Prostate gland (tissue), 2 donors: ENCODE data around the gene FHL1. TPM values are rescaled to one million over a fixed set of nuclear protein-coding genes. Genes with fewer than 3 reads are reported as not detected.

Experiments used
- DNase-seq: peaks from one replicate; pipeline ENCODE4 v3.0.0-alpha.2; 2019; ENCODE audit warnings: low spot score
- H3K27ac ChIP-seq, 2 donors: fragments of 200-600 bp; sonication (generic); 2 replicates each; pipeline ENCODE4 v1.5.1; 2017 to 2019
- H3K27me3 ChIP-seq: fragments of 200-600 bp; sonication (generic); replicated peaks from 2 replicates; pipeline ENCODE4 v1.5.1; 2019; ENCODE audit not compliant: insufficient read depth
- H3K36me3 ChIP-seq, 2 donors: fragments of 200-600 bp; sonication (generic); 1 replicate in 1 of 2; 2 replicates in 1 of 2; pipeline versions ENCODE4 v1.5.1 to v1.8.1; 2017 to 2019
- H3K4me1 ChIP-seq: fragments of 200-600 bp; sonication (generic); replicated peaks from 2 replicates; pipeline ENCODE4 v1.5.1; 2019
- H3K4me3 ChIP-seq, 2 donors: fragments of 200-600 bp; sonication (generic); 2 replicates each; pipeline ENCODE4 v1.5.1; 2017 to 2019
- H3K9me3 ChIP-seq: fragments of 200-600 bp; sonication (generic); 2 replicates; pipeline ENCODE4 v1.5.1; 2017
- POLR2A ChIP-seq: fragments of 450-650 bp; IDR thresholded peaks from one replicate; pipeline ENCODE4 v1.6.1; 2016; ENCODE audit warnings: antibody characterized with exemption, mild to moderate bottlenecking
- POLR2AphosphoS5 ChIP-seq: sonication (generic); formaldehyde crosslinking; IDR thresholded peaks from one replicate; pipeline ENCODE4 v1.6.1; 2017; ENCODE audit warnings: antibody characterized with exemption
- WGBS: methylation state at CpG from one replicate; pipeline ENCODE4 v1.1.5; 2018; 5-methylcytosine and 5-hydroxymethylcytosine counted together
- intact Hi-C: fragments of 100-400 bp; cut with DNase I; formaldehyde crosslinking; loops from one replicate; pipeline ENCODE4 v1.14.2; 2022
- total RNA-seq, 2 donors: library from RNA; depleted of rRNA; stranded (reverse); fragments of >200 nt; gene quantifications; one replicate each; pipeline ENCODE4 v1.1.0, GENCODE V29; 2016
- TF ChIP-seq, protein P1 (sequence below), 4 experiments: fragments of 200-600 bp in 2 of 4; fragments of 450-650 bp in 2 of 4; sonication (generic) in 2 of 4; IDR thresholded peaks; 1 replicate in 3 of 4; 2 replicates in 1 of 4; pipeline ENCODE4 v1.5.1; 2016 to 2019; ENCODE audit warnings: antibody characterized with exemption in 4 of 4, mild to moderate bottlenecking in 2 of 4, moderate library complexity in 2 of 4

The FHL1 gene
- total RNA-seq, 2 donors from 2014 or later = 246 to 296 TPM

DNA sequence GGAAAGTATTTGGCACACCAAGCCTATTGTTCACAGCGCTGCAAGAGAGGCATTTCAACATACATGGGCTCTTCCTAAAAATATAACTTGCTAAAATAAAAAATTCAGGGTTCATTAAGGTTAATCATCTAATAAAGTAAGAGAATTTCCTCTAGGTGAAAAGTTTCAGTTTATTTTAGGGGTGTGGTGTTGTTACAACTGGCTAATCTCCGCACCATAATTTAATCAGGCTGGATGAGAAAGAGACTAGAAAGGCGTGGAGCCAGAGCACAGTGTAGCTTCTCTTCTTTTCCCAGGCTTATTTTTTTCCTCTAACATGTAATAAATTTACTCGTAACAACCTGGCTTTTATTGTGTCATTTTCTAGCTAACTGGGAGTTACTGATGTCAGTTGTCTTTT, 47.9 kb downstream of the FHL1 start:
- Histone ChIP-seq H3K4me3 (no peak overlapping the region), H3K9me3 (no peaks in the 10 kb centered on the region), H3K36me3 (no peaks in the 10 kb centered on the region), H3K27me3 (no peaks in the 10 kb centered on the region), H3K4me1 (no peaks in the 10 kb centered on the region), H3K27ac (no peak overlapping the region)
- DNase-seq = no peak
- TF ChIP-seq, protein P1, sequence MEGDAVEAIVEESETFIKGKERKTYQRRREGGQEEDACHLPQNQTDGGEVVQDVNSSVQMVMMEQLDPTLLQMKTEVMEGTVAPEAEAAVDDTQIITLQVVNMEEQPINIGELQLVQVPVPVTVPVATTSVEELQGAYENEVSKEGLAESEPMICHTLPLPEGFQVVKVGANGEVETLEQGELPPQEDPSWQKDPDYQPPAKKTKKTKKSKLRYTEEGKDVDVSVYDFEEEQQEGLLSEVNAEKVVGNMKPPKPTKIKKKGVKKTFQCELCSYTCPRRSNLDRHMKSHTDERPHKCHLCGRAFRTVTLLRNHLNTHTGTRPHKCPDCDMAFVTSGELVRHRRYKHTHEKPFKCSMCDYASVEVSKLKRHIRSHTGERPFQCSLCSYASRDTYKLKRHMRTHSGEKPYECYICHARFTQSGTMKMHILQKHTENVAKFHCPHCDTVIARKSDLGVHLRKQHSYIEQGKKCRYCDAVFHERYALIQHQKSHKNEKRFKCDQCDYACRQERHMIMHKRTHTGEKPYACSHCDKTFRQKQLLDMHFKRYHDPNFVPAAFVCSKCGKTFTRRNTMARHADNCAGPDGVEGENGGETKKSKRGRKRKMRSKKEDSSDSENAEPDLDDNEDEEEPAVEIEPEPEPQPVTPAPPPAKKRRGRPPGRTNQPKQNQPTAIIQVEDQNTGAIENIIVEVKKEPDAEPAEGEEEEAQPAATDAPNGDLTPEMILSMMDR (IDR thresholded peaks at IDR 0.05) = no peak
- TF ChIP-seq POLR2A (no peak), POLR2AphosphoS5 (no peak)
- intact Hi-C loops = no loop called here
- 30% methylated on average over 4 of the region's 4 CpGs for WGBS

DNA sequence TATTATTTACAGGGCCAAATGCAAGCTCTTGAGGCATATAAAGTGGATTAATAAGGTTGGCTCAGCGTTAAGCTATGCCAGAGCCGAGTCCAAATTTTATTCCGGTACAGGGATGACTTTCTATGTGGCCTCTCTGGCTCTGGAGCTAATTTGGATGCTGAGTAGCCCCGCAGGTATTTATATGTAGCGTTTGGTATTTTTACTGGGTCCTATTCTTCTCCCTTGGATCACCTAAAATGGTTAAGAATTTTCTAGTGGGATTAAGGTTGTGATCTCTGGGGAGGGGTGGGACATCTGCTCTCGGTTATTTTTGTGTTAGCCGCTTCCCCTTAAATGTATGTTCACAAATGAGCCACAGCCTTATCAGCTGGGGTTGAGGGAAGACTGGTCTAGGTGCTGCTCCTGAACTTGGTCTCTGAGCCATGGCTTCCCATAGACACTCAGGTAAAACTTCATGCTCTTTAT, 49.4 kb downstream of the FHL1 start:
- no peak for DNase-seq
- H3K36me3 ChIP-seq = no peaks in the 10 kb centered on the region
- H3K4me3 ChIP-seq = no peak overlapping the region
- no peaks in the 10 kb centered on the region for H3K27me3 ChIP-seq
- no peaks in the 10 kb centered on the region for H3K4me1 ChIP-seq
- intact Hi-C loops = no loop called here
- TF ChIP-seq POLR2AphosphoS5 (peak; percentile 16), POLR2A (no peak)
- no peaks in the 10 kb centered on the region for H3K9me3 ChIP-seq
- H3K27ac ChIP-seq = no peak overlapping the region
- 26% methylated on average over 7 of the region's 7 CpGs for WGBS

DNA sequence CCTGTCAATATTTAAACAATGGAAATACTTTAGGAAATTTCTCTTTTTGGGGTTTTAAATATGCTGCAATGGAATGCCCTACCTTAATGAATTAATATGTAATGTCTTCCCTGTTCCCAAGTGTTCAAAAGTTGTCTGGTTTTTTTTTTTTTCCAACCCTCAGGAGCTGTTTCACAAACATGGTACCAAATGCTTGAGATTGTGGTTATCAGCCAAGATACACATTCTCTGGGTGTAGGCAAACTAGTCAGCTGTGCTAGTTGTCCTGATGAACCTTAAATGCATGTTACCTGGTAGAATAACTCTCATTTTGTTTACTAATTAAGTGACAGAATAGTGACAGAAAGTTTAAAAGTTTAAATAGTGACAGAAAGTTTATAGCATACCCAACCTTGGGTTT, 50.7 kb downstream of the FHL1 start:
- DNase-seq = no peak
- Histone ChIP-seq H3K36me3 (no peaks in the 10 kb centered on the region), H3K4me3 (peak overlapping the region in 1 of 2 donors; percentile 2), H3K27me3 (no peaks in the 10 kb centered on the region), H3K9me3 (no peaks in the 10 kb centered on the region), H3K27ac (peak overlapping the region; percentile 14 to 43), H3K4me1 (no peaks in the 10 kb centered on the region)
- intact Hi-C loops = no loop called here
- TF ChIP-seq POLR2AphosphoS5 = no peak
- TF ChIP-seq POLR2A = no peak
- TF ChIP-seq, protein P1 (IDR thresholded peaks at IDR 0.05) = no peak

DNA sequence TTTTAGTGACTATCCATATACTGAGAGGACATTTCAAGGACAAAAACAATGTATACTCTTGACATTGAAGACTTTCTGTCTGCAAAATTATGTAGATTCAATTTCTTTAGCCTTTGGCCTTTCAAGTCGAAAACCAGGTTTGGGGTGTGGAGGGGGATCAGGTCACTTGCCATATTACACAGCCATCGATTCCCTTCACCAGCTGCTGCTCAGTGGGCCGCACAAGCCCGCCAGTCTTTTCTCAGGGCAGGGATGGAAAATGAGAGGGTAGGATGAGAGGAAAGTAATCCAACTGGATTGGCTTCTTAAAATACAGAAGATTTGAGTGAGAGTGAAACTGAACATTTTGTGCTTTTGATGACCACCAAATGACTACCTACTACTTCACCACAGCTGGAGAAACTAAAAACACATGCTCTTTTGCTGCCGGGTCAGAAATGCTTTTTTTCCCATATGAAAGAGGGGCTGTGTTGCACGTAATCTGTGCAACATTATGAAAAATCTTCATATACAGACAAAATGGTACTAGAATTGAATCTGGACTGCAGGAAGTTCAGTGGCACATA, 51.4 kb downstream of the FHL1 start:
- no peaks in the 10 kb centered on the region for H3K36me3 ChIP-seq
- no peak overlapping the region for H3K27ac ChIP-seq
- H3K4me1 ChIP-seq = no peaks in the 10 kb centered on the region
- 73% methylated on average over 6 of the region's 6 CpGs for WGBS
- H3K4me3 ChIP-seq = peak overlapping the region in 1 of 2 donors; percentile 2
- TF ChIP-seq POLR2A (no peak), POLR2AphosphoS5 (no peak)
- TF ChIP-seq, protein P1 (IDR thresholded peaks at IDR 0.05) = no peak
- no peak for DNase-seq
- H3K27me3 ChIP-seq = no peaks in the 10 kb centered on the region
- intact Hi-C loops = no loop called here
- no peaks in the 10 kb centered on the region for H3K9me3 ChIP-seq

DNA sequence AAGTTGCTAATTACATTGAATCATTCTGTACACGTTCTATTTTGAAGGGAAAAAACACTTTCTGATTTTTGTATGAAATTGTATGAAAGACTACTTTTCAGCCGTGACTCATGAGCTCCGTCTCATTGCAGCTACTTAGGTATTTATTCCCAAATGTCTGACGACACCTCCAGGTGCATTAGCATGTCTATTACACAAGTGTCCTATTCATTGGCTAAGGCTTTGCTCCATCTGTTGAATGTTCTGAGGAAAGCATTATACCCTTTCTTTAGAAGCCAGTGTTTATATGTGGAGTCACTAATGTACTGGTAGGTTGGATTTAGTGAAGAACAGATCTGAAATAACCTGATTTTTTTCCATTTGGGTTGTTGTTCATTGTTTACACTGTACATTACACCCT, 52.0 kb downstream of the FHL1 start:
- DNase-seq = no peak
- TF ChIP-seq POLR2A (no peak), POLR2AphosphoS5 (no peak)
- TF ChIP-seq, protein P1 (IDR thresholded peaks at IDR 0.05) = no peak
- WGBS = 74% methylated on average over 4 of the region's 4 CpGs
- Histone ChIP-seq H3K27me3 (no peaks in the 10 kb centered on the region), H3K36me3 (no peaks in the 10 kb centered on the region), H3K27ac (no peak overlapping the region), H3K9me3 (no peaks in the 10 kb centered on the region), H3K4me1 (no peaks in the 10 kb centered on the region), H3K4me3 (no peak overlapping the region)
- intact Hi-C loops = no loop called here
